Measurements from ENCODE around the gene TGM2. TPM values are rescaled to one million over a fixed set of nuclear protein-coding genes. Genes with fewer than 3 reads are reported as not detected.

TGM2 gene
- polyA plus RNA-seq, 1 donor (not counting 4 experiments of a cell fraction or from before 2014, with no cell fraction given): 18.7 TPM

- DNase-seq (ENCODE audit: low read depth, low spot score): no peak
- Histone ChIP-seq H3K4me3 (ENCODE audit: control insufficient read depth in 2 of 3, extremely low read depth in 1 of 3, insufficient read depth in 2 of 3, low read depth in 1 of 3, low read length in 3 of 3) (no peak overlapping the region), H4K20me1 (ENCODE audit: control insufficient read depth, extremely low read depth, insufficient read depth, low read length) (no peaks in the 10 kb centered on the region), H3K27me3 (ENCODE audit: control insufficient read depth, extremely low read depth, insufficient read depth, low read length) (no peaks in the 10 kb centered on the region), H3K27ac (ENCODE audit: control insufficient read depth, insufficient read depth, low read length) (no peak overlapping the region), H3K36me3 (ENCODE audit: control insufficient read depth in 2 of 2, extremely low read depth in 1 of 2, insufficient read depth in 2 of 2, low read length in 2 of 2) (no peaks in the 10 kb centered on the region), H3K9me1 (ENCODE audit: control insufficient read depth, extremely low read depth, insufficient read depth, low read length) (no peaks in the 10 kb centered on the region), H3K79me2 (ENCODE audit: control insufficient read depth, insufficient read depth, low read length) (no peaks in the 10 kb centered on the region), H3K4me2 (ENCODE audit: control insufficient read depth, extremely low read depth, insufficient read depth, low read depth, low read length) (no peak overlapping the region), H3K4me1 (ENCODE audit: control insufficient read depth, extremely low read depth, insufficient read depth, low read length) (no peaks in the 10 kb centered on the region), H2AFZ (ENCODE audit: control insufficient read depth, low read length) (no peak overlapping the region), H3K9me3 (ENCODE audit: control insufficient read depth, low read depth, low read length) (no peaks in the 10 kb centered on the region), H3K9ac (ENCODE audit: control insufficient read depth, extremely low read depth, insufficient read depth, low read length) (no peak overlapping the region)
- no peak for FAIRE-seq
- dilution Hi-C loops (cut with MboI; ENCODE audit: extremely low pct_ligation_motif_present, low sequenced_read_pairs): no loop called here
- TF ChIP-seq EZH2 (IDR thresholded peaks at IDR 0.05; ENCODE audit: low read length): no peak
- no peak for TF ChIP-seq CTCF (optimal IDR thresholded peaks at IDR 0.05 in 1 of 3, IDR thresholded peaks at IDR 0.05 in 1 of 3, conservative IDR thresholded peaks at IDR 0.05 in 1 of 3; ENCODE audit: extremely low read depth in 1 of 3, insufficient read depth in 2 of 3, low read length in 3 of 3)
Measured at GRCh38 chr20:38152621-38153221, 12.3 kb downstream of the TGM2 start.

GRCh38 chr20:38152175-38152620 lies 12.9 kb downstream of the TGM2 start:
- no peak overlapping the region for H3K4me3 ChIP-seq (ENCODE audit: control insufficient read depth in 2 of 3, extremely low read depth in 1 of 3, insufficient read depth in 2 of 3, low read depth in 1 of 3, low read length in 3 of 3)
- H4K20me1 ChIP-seq (ENCODE audit: control insufficient read depth, extremely low read depth, insufficient read depth, low read length): no peaks in the 10 kb centered on the region
- no peak overlapping the region for H3K4me2 ChIP-seq (ENCODE audit: control insufficient read depth, extremely low read depth, insufficient read depth, low read depth, low read length)
- H3K27me3 ChIP-seq (ENCODE audit: control insufficient read depth, extremely low read depth, insufficient read depth, low read length): no peaks in the 10 kb centered on the region
- H3K36me3 ChIP-seq (ENCODE audit: control insufficient read depth in 2 of 2, extremely low read depth in 1 of 2, insufficient read depth in 2 of 2, low read length in 2 of 2): no peaks in the 10 kb centered on the region
- H3K27ac ChIP-seq (ENCODE audit: control insufficient read depth, insufficient read depth, low read length): no peak overlapping the region
- no peak for FAIRE-seq
- TF ChIP-seq CTCF (optimal IDR thresholded peaks at IDR 0.05 in 1 of 3, IDR thresholded peaks at IDR 0.05 in 1 of 3, conservative IDR thresholded peaks at IDR 0.05 in 1 of 3; ENCODE audit: extremely low read depth in 1 of 3, insufficient read depth in 2 of 3, low read length in 3 of 3): no peak
- no peak for TF ChIP-seq EZH2 (IDR thresholded peaks at IDR 0.05; ENCODE audit: low read length)
- no peaks in the 10 kb centered on the region for H3K9me3 ChIP-seq (ENCODE audit: control insufficient read depth, low read depth, low read length)
- no peaks in the 10 kb centered on the region for H3K4me1 ChIP-seq (ENCODE audit: control insufficient read depth, extremely low read depth, insufficient read depth, low read length)
- H3K9ac ChIP-seq (ENCODE audit: control insufficient read depth, extremely low read depth, insufficient read depth, low read length): no peak overlapping the region
- H3K9me1 ChIP-seq (ENCODE audit: control insufficient read depth, extremely low read depth, insufficient read depth, low read length): no peaks in the 10 kb centered on the region
- dilution Hi-C loops (cut with MboI; ENCODE audit: extremely low pct_ligation_motif_present, low sequenced_read_pairs): no loop called here
- no peaks in the 10 kb centered on the region for H3K79me2 ChIP-seq (ENCODE audit: control insufficient read depth, insufficient read depth, low read length)
- H2AFZ ChIP-seq (ENCODE audit: control insufficient read depth, low read length): no peak overlapping the region
- DNase-seq (ENCODE audit: low read depth, low spot score): no peak
